Esophagus muscularis mucosa (tissue), 4 donors: Measurements from ENCODE around the gene GPR62. TPM values are rescaled to one million over a fixed set of nuclear protein-coding genes. Genes with fewer than 3 reads are reported as not detected.
A peak's percentile ranks its signal among the peaks of the same experiment; 100 is the strongest.
"Not testable (repeated sequence)": the region's sequence is repeated elsewhere in the genome, so short reads cannot be mapped to it uniquely, and the experiment has no call there.

Experiments
- DNase-seq: peaks from one replicate; pipeline ENCODE4 v3.0.0-alpha.2; 2017; ENCODE audit errors: extremely low spot score
- H3K27ac ChIP-seq, 4 donors: fragments of 200-600 bp; sonication (generic); replicated peaks in 1 of 4; 1 replicate in 3 of 4; 2 replicates in 1 of 4; pipeline ENCODE4 v1.5.1; 2016 to 2019; ENCODE audit warnings: mild to moderate bottlenecking in 1 of 4
- H3K27me3 ChIP-seq, 4 donors: fragments of 200-600 bp; sonication (generic); one replicate each; pipeline versions ENCODE4 v1.5.1 to v1.6.0; 2016 to 2019
- H3K36me3 ChIP-seq, 4 donors: fragments of 200-600 bp; sonication (generic); one replicate each; pipeline ENCODE4 v1.5.1; 2016 to 2019
- H3K4me1 ChIP-seq, 4 donors: fragments of 200-600 bp; sonication (generic); one replicate each; pipeline ENCODE4 v1.5.1; 2016 to 2019
- H3K4me3 ChIP-seq, 4 donors: fragments of 200-600 bp; sonication (generic); 1 replicate in 2 of 4; 2 replicates in 2 of 4; pipeline ENCODE4 v1.5.1; 2016 to 2019; ENCODE audit warnings: mild to moderate bottlenecking in 4 of 4, moderate library complexity in 1 of 4
- H3K9me3 ChIP-seq, 4 donors: fragments of 200-600 bp; sonication (generic); 1 replicate in 3 of 4; 2 replicates in 1 of 4; pipeline ENCODE4 v1.5.1; 2016 to 2019
- CTCF ChIP-seq, 3 experiments: fragments of 200-600 bp in 2 of 3; fragments of 450-650 bp in 1 of 3; sonication (generic) in 2 of 3; IDR thresholded peaks; one replicate each; pipeline ENCODE4 v1.5.1; 2017 to 2019; ENCODE audit warnings: antibody characterized with exemption in 3 of 3, mild to moderate bottlenecking in 2 of 3, moderate library complexity in 1 of 3
- EP300 ChIP-seq: sonication (generic); formaldehyde crosslinking; IDR thresholded peaks from one replicate; pipeline ENCODE4 v1.6.1; 2017; ENCODE audit warnings: antibody characterized with exemption
- POLR2A ChIP-seq: fragments of 450-650 bp; IDR thresholded peaks from one replicate; pipeline ENCODE4 v1.6.1; 2017; ENCODE audit warnings: antibody characterized with exemption, moderate library complexity, mild to moderate bottlenecking, low read depth
- POLR2AphosphoS5 ChIP-seq, 2 donors: sonication (generic); formaldehyde crosslinking; IDR thresholded peaks; one replicate each; pipeline ENCODE4 v1.6.1; 2017; ENCODE audit warnings: antibody characterized with exemption in 2 of 2
- WGBS: methylation state at CpG from one replicate; pipeline ENCODE4 v1.1.5; 2018; 5-methylcytosine and 5-hydroxymethylcytosine counted together
- intact Hi-C: fragments of 100-400 bp; cut with DNase I; formaldehyde crosslinking; loops from one replicate; pipeline ENCODE4 v1.15.1; 2023
- total RNA-seq, 4 donors: library from RNA; depleted of rRNA; stranded (reverse); fragments of >200 nt; gene quantifications; one replicate each; pipeline versions ENCODE4 v1.1.0 to v1.2.1, GENCODE V29; 2016

Gene GPR62
- total RNA-seq, 4 donors from 2014 or later, result 0.11 to 0.42 (median 0.18) TPM

- TF ChIP-seq CTCF (IDR thresholded peaks at IDR 0.05) (no peak), POLR2AphosphoS5 (IDR thresholded peaks at IDR 0.05) (no peak), POLR2A (no peak), EP300 (no peak)
- 83% methylated on average over 3 of the region's 3 CpGs for WGBS
- H3K36me3 ChIP-seq, result peaks cover 23 to 46% (median 36%) of the 10 kb centered on the region in 4 donors
- intact Hi-C loops, result no loop called here
- no peak overlapping the region for H3K27ac ChIP-seq
- peaks cover 17 to 63% (median 48%) of the 10 kb centered on the region in 4 donors for H3K4me1 ChIP-seq
- H3K4me3 ChIP-seq, result no peak overlapping the region
- no peaks in the 10 kb centered on the region for H3K9me3 ChIP-seq
- no peak for DNase-seq
- peaks cover 0 to 5% (median 0%) of the 10 kb centered on the region in 4 donors for H3K27me3 ChIP-seq
These were observed 37.0 kb downstream of the GPR62 start for GRCh38 chr3:51992017-51992682.

- DNase-seq, H3K27ac ChIP-seq, H3K9me3 ChIP-seq, intact Hi-C loops, H3K4me3 ChIP-seq: not testable (repeated sequence)
- Histone ChIP-seq H3K27me3 (peaks cover 0 to 13% (median 0%) of the 10 kb centered on the region in 4 donors), H3K4me1 (peaks cover 17 to 63% (median 48%) of the 10 kb centered on the region in 4 donors), H3K36me3 (peaks cover 23 to 39% (median 36%) of the 10 kb centered on the region in 4 donors)
- 97% methylated on average over 6 of the region's 13 CpGs for WGBS
These were observed 38.5 kb downstream of the GPR62 start for GRCh38 chr3:51993657-51994056.

GRCh38 chr3:51994530-51994929 lies 39.3 kb downstream of the GPR62 start:
- 74% methylated on average over 2 of the region's 2 CpGs for WGBS
- Histone ChIP-seq H3K27me3 (peaks cover 0 to 21% (median 0%) of the 10 kb centered on the region in 4 donors), H3K36me3 (peaks cover 23 to 39% (median 36%) of the 10 kb centered on the region in 4 donors), H3K4me1 (peaks cover 15 to 58% (median 41%) of the 10 kb centered on the region in 4 donors), H3K4me3 (peak overlapping the region; percentile 59 to 87 (median 70)), H3K9me3 (no peaks in the 10 kb centered on the region), H3K27ac (peak overlapping the region; percentile 21 to 88 (median 84))
- TF ChIP-seq POLR2AphosphoS5 (IDR thresholded peaks at IDR 0.05), result no peak
- no peak for TF ChIP-seq EP300
- TF ChIP-seq POLR2A, result no peak
- TF ChIP-seq CTCF (IDR thresholded peaks at IDR 0.05), result no peak
- DNase-seq, result no peak
- intact Hi-C loops, result no loop called here

- Histone ChIP-seq H3K9me3 (no peaks in the 10 kb centered on the region), H3K4me1 (peaks cover 12 to 47% (median 32%) of the 10 kb centered on the region in 4 donors), H3K27me3 (peaks cover 0 to 27% (median 0%) of the 10 kb centered on the region in 4 donors), H3K27ac (peak within 1 kb of the TSS; percentile 78 to 88 (median 84)), H3K4me3 (peak within 1 kb of the TSS; percentile 59 to 87 (median 70)), H3K36me3 (peaks cover 23 to 39% (median 36%) of the 10 kb centered on the region in 4 donors)
- intact Hi-C loops, result loop anchor here (1.0 kb wide), 1 partner anchor 53 kb away; the partner anchor contains the start of gene PARP3
- under 1% methylated on average over 21 of the region's 40 CpGs for WGBS
- peak; percentile 97 for DNase-seq
- TF ChIP-seq CTCF (IDR thresholded peaks at IDR 0.05), result peak; percentile 9 to 58 (median 55)
- TF ChIP-seq POLR2AphosphoS5 (IDR thresholded peaks at IDR 0.05), result peak; percentile 92 to 97
- peak; percentile 69 for TF ChIP-seq POLR2A
- no peak for TF ChIP-seq EP300
These were observed 40.4 kb downstream of the GPR62 start, which contains the start of gene RPL29 for GRCh38 chr3:51995346-51996163. Gene RPL29, minus strand, starts transcription at chr3:51995895. Its CDS starts 434 bp downstream, at chr3:51995461.

- Histone ChIP-seq H3K4me1 (peaks cover 12 to 42% (median 37%) of the 10 kb centered on the region in 4 donors), H3K4me3 (no peak overlapping the region), H3K9me3 (no peaks in the 10 kb centered on the region), H3K27ac (no peak overlapping the region), H3K36me3 (peaks cover 23 to 28% (median 28%) of the 10 kb centered on the region in 4 donors), H3K27me3 (peaks cover 0 to 31% (median 0%) of the 10 kb centered on the region in 4 donors)
- no peak for DNase-seq
- TF ChIP-seq CTCF (IDR thresholded peaks at IDR 0.05), result no peak
- no peak for TF ChIP-seq EP300
- no peak for TF ChIP-seq POLR2A
- TF ChIP-seq POLR2AphosphoS5 (IDR thresholded peaks at IDR 0.05), result no peak
- intact Hi-C loops, result no loop called here
- WGBS, result 58% methylated on average over 2 of the region's 2 CpGs
These were observed 42.0 kb downstream of the GPR62 start for GRCh38 chr3:51997172-51997571.
